ENCODE data around the gene UBXN7.
"Not testable (repeated sequence)": the region's sequence is repeated elsewhere in the genome, so short reads cannot be mapped to it uniquely, and the experiment has no call there.

Gene UBXN7

DNA sequence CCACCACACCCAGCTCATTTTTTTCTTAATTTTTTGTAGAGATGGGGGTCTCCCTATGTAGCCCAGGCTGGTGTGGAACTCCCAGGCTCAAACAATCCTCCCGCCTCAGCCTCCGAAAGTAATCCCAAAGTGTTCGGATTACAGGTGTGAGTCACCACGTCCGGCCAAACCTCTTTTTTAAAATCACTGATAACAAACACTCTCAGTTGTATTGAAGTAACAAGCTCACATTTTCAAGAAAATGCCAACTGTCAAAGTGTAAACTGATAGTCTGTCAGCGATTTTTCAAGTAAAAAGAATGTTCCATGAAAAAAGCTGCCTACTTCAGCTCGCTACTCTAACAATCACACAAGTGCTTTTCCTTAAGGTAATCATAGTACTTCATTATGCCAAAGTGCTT is 33.4 kb downstream of the UBXN7 start:
- H3K4me3 ChIP-seq = no peak overlapping the region
- no peaks in the 10 kb centered on the region for H3K4me1 ChIP-seq
- H3K27me3 ChIP-seq = no peaks in the 10 kb centered on the region
- H3K27ac ChIP-seq = no peak overlapping the region
- TF ChIP-seq, protein P1, sequence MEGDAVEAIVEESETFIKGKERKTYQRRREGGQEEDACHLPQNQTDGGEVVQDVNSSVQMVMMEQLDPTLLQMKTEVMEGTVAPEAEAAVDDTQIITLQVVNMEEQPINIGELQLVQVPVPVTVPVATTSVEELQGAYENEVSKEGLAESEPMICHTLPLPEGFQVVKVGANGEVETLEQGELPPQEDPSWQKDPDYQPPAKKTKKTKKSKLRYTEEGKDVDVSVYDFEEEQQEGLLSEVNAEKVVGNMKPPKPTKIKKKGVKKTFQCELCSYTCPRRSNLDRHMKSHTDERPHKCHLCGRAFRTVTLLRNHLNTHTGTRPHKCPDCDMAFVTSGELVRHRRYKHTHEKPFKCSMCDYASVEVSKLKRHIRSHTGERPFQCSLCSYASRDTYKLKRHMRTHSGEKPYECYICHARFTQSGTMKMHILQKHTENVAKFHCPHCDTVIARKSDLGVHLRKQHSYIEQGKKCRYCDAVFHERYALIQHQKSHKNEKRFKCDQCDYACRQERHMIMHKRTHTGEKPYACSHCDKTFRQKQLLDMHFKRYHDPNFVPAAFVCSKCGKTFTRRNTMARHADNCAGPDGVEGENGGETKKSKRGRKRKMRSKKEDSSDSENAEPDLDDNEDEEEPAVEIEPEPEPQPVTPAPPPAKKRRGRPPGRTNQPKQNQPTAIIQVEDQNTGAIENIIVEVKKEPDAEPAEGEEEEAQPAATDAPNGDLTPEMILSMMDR (IDR thresholded peaks at IDR 0.05) = no peak
- DNase-seq = no peak
- H3K9me3 ChIP-seq = no peaks in the 10 kb centered on the region
- peaks cover 18 to 54% (median 18%) of the 10 kb centered on the region in 3 donors for H3K36me3 ChIP-seq
- intact Hi-C loops (cut with DNase I; ENCODE audit: low total_unique reads) = no loop called here

DNA sequence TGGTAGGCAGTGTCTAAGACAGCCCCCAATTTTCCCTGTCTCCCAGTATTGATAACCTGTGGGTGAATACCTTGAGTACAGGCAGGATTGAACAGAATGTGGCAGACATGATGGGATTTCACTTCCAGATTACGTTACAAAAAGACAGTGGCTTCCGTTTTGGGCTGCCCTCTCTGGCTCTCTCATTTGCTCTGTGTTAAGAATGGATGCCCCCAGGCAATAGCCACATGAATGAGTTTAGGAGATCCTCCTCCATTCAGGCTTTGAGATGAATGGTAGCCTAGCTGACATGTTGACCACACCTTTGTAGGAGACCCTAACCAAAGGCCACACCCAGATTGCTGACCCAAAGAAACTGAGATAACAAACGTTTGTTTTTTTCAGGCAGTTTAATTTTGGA is 34.3 kb downstream of the UBXN7 start:
- intact Hi-C loops (cut with DNase I; ENCODE audit: low total_unique reads) = no loop called here
- no peaks in the 10 kb centered on the region for H3K9me3 ChIP-seq
- TF ChIP-seq, protein P1 (IDR thresholded peaks at IDR 0.05) = no peak
- H3K27me3 ChIP-seq = no peaks in the 10 kb centered on the region
- DNase-seq = no peak
- H3K4me1 ChIP-seq = no peaks in the 10 kb centered on the region
- no peak overlapping the region for H3K4me3 ChIP-seq
- peaks cover 18 to 63% (median 20%) of the 10 kb centered on the region in 3 donors for H3K36me3 ChIP-seq
- no peak overlapping the region for H3K27ac ChIP-seq

GRCh38 chr3:196390116-196390515 is 42.1 kb downstream of the UBXN7 start:
- no peak overlapping the region for H3K4me3 ChIP-seq
- intact Hi-C loops (cut with DNase I; ENCODE audit: low total_unique reads) = no loop called here
- no peaks in the 10 kb centered on the region for H3K9me3 ChIP-seq
- peaks cover 28 to 64% (median 35%) of the 10 kb centered on the region in 3 donors for H3K36me3 ChIP-seq
- H3K27ac ChIP-seq = no peak overlapping the region
- H3K27me3 ChIP-seq = no peaks in the 10 kb centered on the region
- no peak for DNase-seq
- H3K4me1 ChIP-seq = peaks cover 0 to 10% (median 3%) of the 10 kb centered on the region in 4 donors
- TF ChIP-seq, protein P1 (IDR thresholded peaks at IDR 0.05) = no peak

DNA sequence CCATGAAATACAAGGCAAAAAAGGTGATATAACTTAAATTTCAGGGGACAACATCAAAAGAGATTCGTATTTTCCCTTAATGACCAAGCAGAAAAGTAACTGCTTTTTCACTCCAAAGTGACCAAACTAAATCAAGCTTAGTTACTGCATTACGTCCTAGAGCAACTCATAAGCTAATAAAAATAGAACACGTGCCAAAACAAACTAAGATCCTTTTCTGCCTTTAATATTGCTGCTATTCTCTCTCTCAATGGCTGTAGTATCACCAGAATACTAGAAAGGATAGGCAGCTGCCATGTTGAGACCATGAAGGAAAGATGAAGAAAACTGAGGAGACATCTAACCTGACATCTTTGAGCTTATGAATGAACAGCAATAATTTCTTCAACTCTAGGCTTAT is 43.3 kb downstream of the UBXN7 start:
- H3K4me1 ChIP-seq = peaks cover 0 to 10% (median 3%) of the 10 kb centered on the region in 4 donors
- no peak for DNase-seq
- peaks cover 28 to 58% (median 42%) of the 10 kb centered on the region in 3 donors for H3K36me3 ChIP-seq
- intact Hi-C loops (cut with DNase I; ENCODE audit: low total_unique reads) = no loop called here
- TF ChIP-seq, protein P1 (IDR thresholded peaks at IDR 0.05) = no peak
- H3K27me3 ChIP-seq = no peaks in the 10 kb centered on the region
- H3K27ac ChIP-seq = no peak overlapping the region
- no peaks in the 10 kb centered on the region for H3K9me3 ChIP-seq
- no peak overlapping the region for H3K4me3 ChIP-seq

DNA sequence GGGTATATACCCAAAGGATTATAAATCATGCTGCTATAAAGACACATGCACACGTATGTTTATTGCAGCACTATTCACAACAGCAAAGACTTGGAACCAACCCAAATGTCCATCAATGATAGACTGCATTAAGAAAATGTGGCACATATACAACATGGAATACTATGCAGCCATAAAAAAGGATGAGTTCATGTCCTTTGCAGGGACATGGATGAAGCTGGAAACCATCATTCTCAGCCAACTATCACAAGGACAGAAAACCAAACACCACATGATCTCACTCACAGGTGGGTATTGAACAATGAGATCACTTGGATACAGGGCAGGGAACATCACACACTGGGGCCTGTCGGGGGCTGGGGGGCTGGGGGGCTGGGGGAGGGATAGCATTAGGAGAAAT is 44.3 kb downstream of the UBXN7 start:
- H3K4me1 ChIP-seq; H3K9me3 ChIP-seq; intact Hi-C loops (cut with DNase I; ENCODE audit: low total_unique reads); H3K27ac ChIP-seq; H3K27me3 ChIP-seq; DNase-seq; H3K4me3 ChIP-seq: not testable (repeated sequence)
- H3K36me3 ChIP-seq = peaks cover 28 to 48% (median 40%) of the 10 kb centered on the region in 3 donors

GRCh38 chr3:196386797-196387196 is 45.4 kb downstream of the UBXN7 start:
- DNase-seq; H3K4me3 ChIP-seq; H3K4me1 ChIP-seq; intact Hi-C loops (cut with DNase I; ENCODE audit: low total_unique reads); H3K27ac ChIP-seq; H3K27me3 ChIP-seq; H3K9me3 ChIP-seq: not testable (repeated sequence)
- peaks cover 21 to 36% (median 32%) of the 10 kb centered on the region in 3 donors for H3K36me3 ChIP-seq

- H3K27ac ChIP-seq; H3K4me1 ChIP-seq; H3K4me3 ChIP-seq; H3K27me3 ChIP-seq; H3K9me3 ChIP-seq; intact Hi-C loops (cut with DNase I; ENCODE audit: low total_unique reads); DNase-seq: not testable (repeated sequence)
- peaks cover 15 to 34% (median 31%) of the 10 kb centered on the region in 3 donors for H3K36me3 ChIP-seq
Observed at GRCh38 chr3:196386034-196386433, 46.2 kb downstream of the UBXN7 start.

GRCh38 chr3:196385446-196385845 is 46.8 kb downstream of the UBXN7 start:
- peaks cover 15 to 34% (median 31%) of the 10 kb centered on the region in 3 donors for H3K36me3 ChIP-seq
- intact Hi-C loops (cut with DNase I; ENCODE audit: low total_unique reads); H3K27ac ChIP-seq; DNase-seq; H3K4me3 ChIP-seq; H3K9me3 ChIP-seq; H3K27me3 ChIP-seq; H3K4me1 ChIP-seq: not testable (repeated sequence)

Data from tibial artery (tissue), 4 donors.